Mesothelial cell of epicardium (in vitro differentiated cells): Measurements from ENCODE around the gene PRSS3. TPM values are rescaled to one million over a fixed set of nuclear protein-coding genes. Genes with fewer than 3 reads are reported as not detected.
A peak's percentile ranks its signal among the peaks of the same experiment; 100 is the strongest.
"Not testable (repeated sequence)": the region's sequence is repeated elsewhere in the genome, so short reads cannot be mapped to it uniquely, and the experiment has no call there.

Experiments
- DNase-seq, 2 experiments: peaks; one replicate each; pipeline ENCODE4 v3.0.0; 2021; ENCODE audit warnings: low spot score in 2 of 2; ENCODE audit not compliant: unreplicated experiment in 2 of 2
- H3K27ac Mint-ChIP-seq: 2 replicates; pipeline ENCODE4 v1.8.0; 2021; ENCODE audit warnings: mixed read lengths
- H3K27me3 Mint-ChIP-seq: 2 replicates; pipeline ENCODE4 v1.8.0; 2021; ENCODE audit warnings: low read depth, mixed read lengths
- H3K36me3 Mint-ChIP-seq: 2 replicates; pipeline ENCODE4 v1.8.0; 2021; ENCODE audit warnings: mixed read lengths
- H3K4me1 Mint-ChIP-seq: 2 replicates; pipeline ENCODE4 v1.8.0; 2021; ENCODE audit warnings: mixed read lengths
- H3K4me3 Mint-ChIP-seq: 2 replicates; pipeline ENCODE4 v1.8.0; 2021; ENCODE audit warnings: mild to moderate bottlenecking, moderate library complexity, mixed read lengths
- H3K9me3 Mint-ChIP-seq: 2 replicates; pipeline ENCODE4 v1.8.0; 2021; ENCODE audit warnings: mixed read lengths
- total RNA-seq: library from RNA; stranded (reverse); gene quantifications from 3 replicates; pipeline ENCODE4 v1.2.1, GENCODE V29; 2021
- TF ChIP-seq, protein P1 (sequence below): fragments of 200-600 bp; sonication (generic); IDR thresholded peaks from one replicate; pipeline ENCODE4 v1.5.0; 2021; ENCODE audit warnings: antibody characterized with exemption; ENCODE audit not compliant: unreplicated experiment

Gene PRSS3
- total RNA-seq, 1 donor from 2014 or later, result not detected

DNA sequence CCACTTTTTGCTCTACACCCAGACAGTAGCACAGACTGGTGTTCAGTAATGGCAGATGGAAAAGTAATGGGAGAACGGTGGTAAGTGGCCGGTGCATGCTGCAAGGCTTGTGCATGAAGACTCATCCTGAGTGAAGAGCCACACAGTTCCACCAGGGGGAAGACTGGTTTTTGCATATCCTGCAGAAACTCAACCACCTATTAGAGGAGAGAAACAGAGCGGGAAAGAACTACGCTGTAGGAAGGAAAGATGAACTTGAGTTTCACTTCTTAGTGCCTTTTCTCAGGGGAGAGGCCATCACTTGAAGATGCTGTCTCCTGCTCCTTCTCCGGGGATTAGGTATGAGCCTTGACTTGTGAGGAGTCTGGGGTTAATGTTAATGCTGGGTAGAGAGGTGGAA, 9.4 kb upstream of the PRSS3 start:
- Mint-ChIP-seq H3K4me1 (no peaks in the 10 kb centered on the region), H3K9me3 (no peaks in the 10 kb centered on the region), H3K4me3 (no peak overlapping the region), H3K27me3 (peaks cover 19% of the 10 kb centered on the region), H3K27ac (no peak overlapping the region), H3K36me3 (no peaks in the 10 kb centered on the region)
- no peak for DNase-seq
- TF ChIP-seq, protein P1, sequence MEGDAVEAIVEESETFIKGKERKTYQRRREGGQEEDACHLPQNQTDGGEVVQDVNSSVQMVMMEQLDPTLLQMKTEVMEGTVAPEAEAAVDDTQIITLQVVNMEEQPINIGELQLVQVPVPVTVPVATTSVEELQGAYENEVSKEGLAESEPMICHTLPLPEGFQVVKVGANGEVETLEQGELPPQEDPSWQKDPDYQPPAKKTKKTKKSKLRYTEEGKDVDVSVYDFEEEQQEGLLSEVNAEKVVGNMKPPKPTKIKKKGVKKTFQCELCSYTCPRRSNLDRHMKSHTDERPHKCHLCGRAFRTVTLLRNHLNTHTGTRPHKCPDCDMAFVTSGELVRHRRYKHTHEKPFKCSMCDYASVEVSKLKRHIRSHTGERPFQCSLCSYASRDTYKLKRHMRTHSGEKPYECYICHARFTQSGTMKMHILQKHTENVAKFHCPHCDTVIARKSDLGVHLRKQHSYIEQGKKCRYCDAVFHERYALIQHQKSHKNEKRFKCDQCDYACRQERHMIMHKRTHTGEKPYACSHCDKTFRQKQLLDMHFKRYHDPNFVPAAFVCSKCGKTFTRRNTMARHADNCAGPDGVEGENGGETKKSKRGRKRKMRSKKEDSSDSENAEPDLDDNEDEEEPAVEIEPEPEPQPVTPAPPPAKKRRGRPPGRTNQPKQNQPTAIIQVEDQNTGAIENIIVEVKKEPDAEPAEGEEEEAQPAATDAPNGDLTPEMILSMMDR, result peak; percentile 16

DNA sequence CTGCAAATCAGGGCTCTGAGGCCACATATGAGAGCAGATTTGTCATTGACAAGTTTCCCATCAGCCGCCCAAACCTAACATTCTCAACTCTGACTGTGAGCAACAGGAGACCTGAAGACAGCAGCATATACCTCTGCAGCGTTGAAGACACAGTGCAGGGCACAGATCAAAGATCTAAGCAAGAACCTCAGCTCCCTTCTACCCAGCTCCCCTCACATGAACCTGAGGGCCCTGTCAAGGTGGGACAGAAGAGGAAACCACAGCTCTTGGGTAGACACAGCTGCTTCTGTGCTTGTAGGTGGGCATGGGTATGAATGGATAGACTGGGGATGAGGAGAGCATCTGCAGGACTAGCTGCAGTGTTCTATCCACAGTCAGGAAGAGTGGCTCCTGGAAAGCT, 8.7 kb upstream of the PRSS3 start:
- no peak overlapping the region for H3K27ac Mint-ChIP-seq
- H3K4me1 Mint-ChIP-seq, result peaks cover under 1% of the 10 kb centered on the region
- peaks cover 19% of the 10 kb centered on the region for H3K27me3 Mint-ChIP-seq
- no peak overlapping the region for H3K4me3 Mint-ChIP-seq
- no peaks in the 10 kb centered on the region for H3K9me3 Mint-ChIP-seq
- DNase-seq, result no peak
- TF ChIP-seq, protein P1, result no peak
- no peaks in the 10 kb centered on the region for H3K36me3 Mint-ChIP-seq

DNA sequence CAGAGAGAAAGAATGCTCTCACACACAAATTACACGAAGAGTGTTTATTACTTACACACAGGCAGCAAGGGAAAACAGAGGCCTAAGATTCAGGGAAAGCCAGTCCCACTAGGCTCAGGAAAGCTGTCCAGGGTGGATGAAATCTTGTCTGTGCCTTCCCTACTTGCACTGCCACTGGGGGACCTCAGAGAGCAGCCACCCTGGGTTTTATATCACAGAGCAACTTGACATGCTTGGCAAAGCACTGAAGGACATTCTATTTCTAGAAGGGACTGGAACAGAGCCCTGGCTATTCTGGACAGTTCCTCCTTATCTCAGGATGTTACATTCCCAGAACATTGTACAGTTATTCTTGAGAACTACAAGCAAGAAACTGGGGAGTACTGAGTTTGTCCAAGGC, 7.5 kb upstream of the PRSS3 start:
- H3K4me1 Mint-ChIP-seq, result peaks cover 6% of the 10 kb centered on the region
- no peaks in the 10 kb centered on the region for H3K9me3 Mint-ChIP-seq

DNA sequence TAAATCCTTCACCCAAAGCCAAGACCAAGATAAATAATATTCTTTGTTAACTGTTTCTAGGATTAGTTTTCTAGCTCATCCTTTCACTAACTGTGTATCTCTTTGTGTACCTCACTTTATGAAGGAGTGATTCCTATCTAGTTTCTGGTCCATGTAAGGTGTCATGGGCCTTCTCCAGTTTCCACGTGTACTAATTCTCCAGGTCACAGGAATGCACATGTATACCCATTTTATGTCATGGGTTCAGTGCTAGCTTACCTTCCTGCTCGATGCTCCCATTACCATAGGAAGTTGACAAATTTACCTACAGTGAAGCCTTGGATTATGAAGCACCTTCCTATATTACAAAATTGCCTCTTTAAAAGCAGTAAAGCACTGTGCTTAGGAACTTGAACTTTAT, 5.9 kb upstream of the PRSS3 start:
- not testable (repeated sequence) for H3K27ac Mint-ChIP-seq, H3K4me3 Mint-ChIP-seq, DNase-seq, H3K4me1 Mint-ChIP-seq, H3K36me3 Mint-ChIP-seq, H3K9me3 Mint-ChIP-seq
- peaks cover 27% of the 10 kb centered on the region for H3K27me3 Mint-ChIP-seq

More for the DNA sequence above, 7.5 kb upstream of the PRSS3 start:
- Mint-ChIP-seq H3K27ac (no peak overlapping the region), H3K36me3 (no peaks in the 10 kb centered on the region), H3K4me3 (no peak overlapping the region), H3K27me3 (peaks cover 22% of the 10 kb centered on the region)
- DNase-seq, result no peak
- TF ChIP-seq, protein P1, result no peak

DNA sequence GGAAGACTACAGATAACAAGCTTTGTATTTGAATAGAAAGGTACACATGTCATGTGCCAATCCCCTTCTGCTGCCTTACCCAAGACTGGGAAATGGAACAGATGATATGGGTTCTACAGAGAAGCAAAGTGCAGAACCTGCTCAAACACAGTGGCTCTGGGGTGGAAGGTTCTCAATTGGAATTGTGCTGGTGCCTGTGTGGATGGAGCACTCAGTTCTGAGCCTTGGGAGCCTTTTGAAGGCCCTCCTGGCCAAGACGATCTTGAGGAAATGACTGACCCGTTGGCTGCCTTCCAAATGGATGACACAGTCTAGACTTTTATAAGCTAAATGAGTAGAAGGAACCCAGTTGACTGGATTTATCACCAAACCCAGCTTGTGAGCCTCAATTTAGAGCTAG, 4.2 kb upstream of the PRSS3 start:
- Mint-ChIP-seq H3K9me3 (no peaks in the 10 kb centered on the region), H3K4me1 (peaks cover 6% of the 10 kb centered on the region), H3K36me3 (no peaks in the 10 kb centered on the region), H3K27ac (no peak overlapping the region), H3K4me3 (no peak overlapping the region), H3K27me3 (peaks cover 36% of the 10 kb centered on the region)
- TF ChIP-seq, protein P1, result no peak
- no peak for DNase-seq

DNA sequence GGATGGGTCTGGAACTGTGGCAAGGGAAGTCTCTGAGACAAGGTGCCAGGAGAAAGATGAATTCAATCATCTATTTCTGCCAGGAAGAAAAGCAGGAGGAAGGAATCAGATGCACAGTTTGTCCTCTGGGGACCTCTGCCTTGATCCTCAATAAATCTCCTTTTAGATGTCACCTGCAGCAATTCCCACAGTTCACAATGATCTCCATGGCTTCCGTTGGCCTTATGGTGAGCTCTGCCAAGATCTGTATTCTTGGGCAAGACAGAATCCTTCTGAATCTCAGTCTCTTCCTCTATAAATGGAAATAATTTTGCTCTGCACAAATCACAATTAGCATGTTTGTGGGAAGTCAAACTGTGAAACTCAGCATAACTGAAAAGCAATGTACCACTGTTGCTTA, 1.9 kb upstream of the PRSS3 start:
- H3K27ac Mint-ChIP-seq, H3K4me3 Mint-ChIP-seq, DNase-seq, H3K4me1 Mint-ChIP-seq, H3K36me3 Mint-ChIP-seq, H3K9me3 Mint-ChIP-seq: not testable (repeated sequence)
- H3K27me3 Mint-ChIP-seq, result peaks cover 38% of the 10 kb centered on the region

DNA sequence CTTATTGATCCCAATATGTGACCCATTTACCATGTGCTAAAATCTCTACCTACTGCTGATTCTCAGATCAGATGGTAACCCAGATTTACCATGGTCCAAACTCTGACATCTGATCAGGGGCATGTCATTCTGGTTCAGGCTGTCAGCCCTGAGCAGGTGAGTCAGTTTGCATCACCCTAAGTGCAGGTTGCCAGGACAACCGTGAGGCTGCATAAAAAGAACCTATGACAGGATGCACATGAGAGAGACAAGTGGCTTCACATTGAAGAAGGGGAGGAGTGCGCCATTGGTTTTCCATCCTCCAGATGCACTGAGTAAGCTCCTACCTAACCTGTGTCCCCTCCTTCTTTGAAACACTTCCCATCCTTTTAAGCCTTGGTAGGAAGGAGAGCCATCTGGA, 801 bp upstream of the PRSS3 start:
- DNase-seq, result no peak
- Mint-ChIP-seq H3K27ac (no peak overlapping the region), H3K36me3 (peaks cover 2% of the 10 kb centered on the region), H3K9me3 (peaks cover 4% of the 10 kb centered on the region), H3K27me3 (peaks cover 41% of the 10 kb centered on the region), H3K4me1 (peaks cover 6% of the 10 kb centered on the region), H3K4me3 (no peak overlapping the region)
- TF ChIP-seq, protein P1, result no peak
